Measurements from ENCODE around the gene PLEKHH2.

DNA sequence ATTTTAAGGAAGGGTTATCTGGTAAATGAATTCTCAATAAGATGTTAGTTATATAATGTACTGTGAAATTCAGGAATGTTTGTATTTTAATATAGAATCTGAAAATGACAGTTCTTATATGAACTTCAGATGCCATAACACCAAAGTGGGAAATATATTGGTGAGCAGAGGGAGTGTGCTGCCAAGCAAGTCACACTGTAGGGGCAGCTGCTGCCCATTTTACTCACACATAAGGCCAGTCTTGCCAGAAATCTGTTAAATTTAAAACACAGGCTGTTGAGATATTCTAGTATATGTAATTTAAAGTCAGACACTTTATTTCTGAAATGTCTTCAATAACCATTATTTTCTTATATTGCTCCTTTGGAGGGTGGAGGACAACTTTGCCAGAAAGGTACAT, 73.8 kb downstream of the PLEKHH2 start:
- TF ChIP-seq, protein P1, sequence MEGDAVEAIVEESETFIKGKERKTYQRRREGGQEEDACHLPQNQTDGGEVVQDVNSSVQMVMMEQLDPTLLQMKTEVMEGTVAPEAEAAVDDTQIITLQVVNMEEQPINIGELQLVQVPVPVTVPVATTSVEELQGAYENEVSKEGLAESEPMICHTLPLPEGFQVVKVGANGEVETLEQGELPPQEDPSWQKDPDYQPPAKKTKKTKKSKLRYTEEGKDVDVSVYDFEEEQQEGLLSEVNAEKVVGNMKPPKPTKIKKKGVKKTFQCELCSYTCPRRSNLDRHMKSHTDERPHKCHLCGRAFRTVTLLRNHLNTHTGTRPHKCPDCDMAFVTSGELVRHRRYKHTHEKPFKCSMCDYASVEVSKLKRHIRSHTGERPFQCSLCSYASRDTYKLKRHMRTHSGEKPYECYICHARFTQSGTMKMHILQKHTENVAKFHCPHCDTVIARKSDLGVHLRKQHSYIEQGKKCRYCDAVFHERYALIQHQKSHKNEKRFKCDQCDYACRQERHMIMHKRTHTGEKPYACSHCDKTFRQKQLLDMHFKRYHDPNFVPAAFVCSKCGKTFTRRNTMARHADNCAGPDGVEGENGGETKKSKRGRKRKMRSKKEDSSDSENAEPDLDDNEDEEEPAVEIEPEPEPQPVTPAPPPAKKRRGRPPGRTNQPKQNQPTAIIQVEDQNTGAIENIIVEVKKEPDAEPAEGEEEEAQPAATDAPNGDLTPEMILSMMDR (IDR thresholded peaks at IDR 0.05): no peak
- no peak for TF ChIP-seq EP300 (IDR thresholded peaks at IDR 0.05; ENCODE audit: borderline replicate concordance in 1 of 2, low read depth in 1 of 2, low read length in 1 of 2)
- TF ChIP-seq, protein P2, sequence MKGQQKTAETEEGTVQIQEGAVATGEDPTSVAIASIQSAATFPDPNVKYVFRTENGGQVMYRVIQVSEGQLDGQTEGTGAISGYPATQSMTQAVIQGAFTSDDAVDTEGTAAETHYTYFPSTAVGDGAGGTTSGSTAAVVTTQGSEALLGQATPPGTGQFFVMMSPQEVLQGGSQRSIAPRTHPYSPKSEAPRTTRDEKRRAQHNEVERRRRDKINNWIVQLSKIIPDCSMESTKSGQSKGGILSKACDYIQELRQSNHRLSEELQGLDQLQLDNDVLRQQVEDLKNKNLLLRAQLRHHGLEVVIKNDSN (IDR thresholded peaks at IDR 0.05; ENCODE audit: borderline replicate concordance, low read depth): no peak
- no peak for TF ChIP-seq FOXM1 (IDR thresholded peaks at IDR 0.05; ENCODE audit: low read depth)
- no peak for TF ChIP-seq CHD2 (IDR thresholded peaks at IDR 0.05; ENCODE audit: low read length, partially characterized antibody)
- TF ChIP-seq, protein P3, sequence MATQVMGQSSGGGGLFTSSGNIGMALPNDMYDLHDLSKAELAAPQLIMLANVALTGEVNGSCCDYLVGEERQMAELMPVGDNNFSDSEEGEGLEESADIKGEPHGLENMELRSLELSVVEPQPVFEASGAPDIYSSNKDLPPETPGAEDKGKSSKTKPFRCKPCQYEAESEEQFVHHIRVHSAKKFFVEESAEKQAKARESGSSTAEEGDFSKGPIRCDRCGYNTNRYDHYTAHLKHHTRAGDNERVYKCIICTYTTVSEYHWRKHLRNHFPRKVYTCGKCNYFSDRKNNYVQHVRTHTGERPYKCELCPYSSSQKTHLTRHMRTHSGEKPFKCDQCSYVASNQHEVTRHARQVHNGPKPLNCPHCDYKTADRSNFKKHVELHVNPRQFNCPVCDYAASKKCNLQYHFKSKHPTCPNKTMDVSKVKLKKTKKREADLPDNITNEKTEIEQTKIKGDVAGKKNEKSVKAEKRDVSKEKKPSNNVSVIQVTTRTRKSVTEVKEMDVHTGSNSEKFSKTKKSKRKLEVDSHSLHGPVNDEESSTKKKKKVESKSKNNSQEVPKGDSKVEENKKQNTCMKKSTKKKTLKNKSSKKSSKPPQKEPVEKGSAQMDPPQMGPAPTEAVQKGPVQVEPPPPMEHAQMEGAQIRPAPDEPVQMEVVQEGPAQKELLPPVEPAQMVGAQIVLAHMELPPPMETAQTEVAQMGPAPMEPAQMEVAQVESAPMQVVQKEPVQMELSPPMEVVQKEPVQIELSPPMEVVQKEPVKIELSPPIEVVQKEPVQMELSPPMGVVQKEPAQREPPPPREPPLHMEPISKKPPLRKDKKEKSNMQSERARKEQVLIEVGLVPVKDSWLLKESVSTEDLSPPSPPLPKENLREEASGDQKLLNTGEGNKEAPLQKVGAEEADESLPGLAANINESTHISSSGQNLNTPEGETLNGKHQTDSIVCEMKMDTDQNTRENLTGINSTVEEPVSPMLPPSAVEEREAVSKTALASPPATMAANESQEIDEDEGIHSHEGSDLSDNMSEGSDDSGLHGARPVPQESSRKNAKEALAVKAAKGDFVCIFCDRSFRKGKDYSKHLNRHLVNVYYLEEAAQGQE (IDR thresholded peaks at IDR 0.05; ENCODE audit: low read depth, low read length): no peak
- TF ChIP-seq FOSL2 (IDR thresholded peaks at IDR 0.05; ENCODE audit: borderline replicate concordance, low read depth): no peak
- TF ChIP-seq YY1 (IDR thresholded peaks at IDR 0.05; ENCODE audit: low read depth): no peak
- no peak for TF ChIP-seq POLR2AphosphoS5 (IDR thresholded peaks at IDR 0.05; ENCODE audit: low read depth, low read length)
- TF ChIP-seq NRF1 (IDR thresholded peaks at IDR 0.05; ENCODE audit: low read depth, low read length): no peak
- TF ChIP-seq GATA2 (CRISPR knock-in tag; IDR thresholded peaks at IDR 0.05): no peak
- TF ChIP-seq, protein P4, sequence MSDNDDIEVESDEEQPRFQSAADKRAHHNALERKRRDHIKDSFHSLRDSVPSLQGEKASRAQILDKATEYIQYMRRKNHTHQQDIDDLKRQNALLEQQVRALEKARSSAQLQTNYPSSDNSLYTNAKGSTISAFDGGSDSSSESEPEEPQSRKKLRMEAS (IDR thresholded peaks at IDR 0.05; ENCODE audit: low read depth): no peak
- TF ChIP-seq RFX5 (IDR thresholded peaks at IDR 0.05; ENCODE audit: low read length): no peak
- TF ChIP-seq TAF1 (IDR thresholded peaks at IDR 0.05; ENCODE audit: borderline replicate concordance, low read depth, low read length): no peak
